ENCODE results near the gene POM121L2.

- TF ChIP-seq POLR2AphosphoS5 (IDR thresholded peaks at IDR 0.05; ENCODE audit: low read depth, low read length) (no peak), POLR2A (IDR thresholded peaks at IDR 0.05; ENCODE audit: borderline replicate concordance, extremely low read depth, insufficient read depth, insufficient read length) (no peak), ELF1 (IDR thresholded peaks at IDR 0.05; ENCODE audit: borderline replicate concordance, low read depth) (no peak), CEBPB (IDR thresholded peaks at IDR 0.05; ENCODE audit: low read depth) (no peak)
- TF ChIP-seq, protein P1, sequence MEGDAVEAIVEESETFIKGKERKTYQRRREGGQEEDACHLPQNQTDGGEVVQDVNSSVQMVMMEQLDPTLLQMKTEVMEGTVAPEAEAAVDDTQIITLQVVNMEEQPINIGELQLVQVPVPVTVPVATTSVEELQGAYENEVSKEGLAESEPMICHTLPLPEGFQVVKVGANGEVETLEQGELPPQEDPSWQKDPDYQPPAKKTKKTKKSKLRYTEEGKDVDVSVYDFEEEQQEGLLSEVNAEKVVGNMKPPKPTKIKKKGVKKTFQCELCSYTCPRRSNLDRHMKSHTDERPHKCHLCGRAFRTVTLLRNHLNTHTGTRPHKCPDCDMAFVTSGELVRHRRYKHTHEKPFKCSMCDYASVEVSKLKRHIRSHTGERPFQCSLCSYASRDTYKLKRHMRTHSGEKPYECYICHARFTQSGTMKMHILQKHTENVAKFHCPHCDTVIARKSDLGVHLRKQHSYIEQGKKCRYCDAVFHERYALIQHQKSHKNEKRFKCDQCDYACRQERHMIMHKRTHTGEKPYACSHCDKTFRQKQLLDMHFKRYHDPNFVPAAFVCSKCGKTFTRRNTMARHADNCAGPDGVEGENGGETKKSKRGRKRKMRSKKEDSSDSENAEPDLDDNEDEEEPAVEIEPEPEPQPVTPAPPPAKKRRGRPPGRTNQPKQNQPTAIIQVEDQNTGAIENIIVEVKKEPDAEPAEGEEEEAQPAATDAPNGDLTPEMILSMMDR (IDR thresholded peaks at IDR 0.05 in 2 of 3, conservative IDR thresholded peaks at IDR 0.05 in 1 of 3; ENCODE audit: borderline replicate concordance in 1 of 3, insufficient read depth in 1 of 3, low read depth in 2 of 3, low read length in 2 of 3), result no peak
- TF ChIP-seq, protein P2, sequence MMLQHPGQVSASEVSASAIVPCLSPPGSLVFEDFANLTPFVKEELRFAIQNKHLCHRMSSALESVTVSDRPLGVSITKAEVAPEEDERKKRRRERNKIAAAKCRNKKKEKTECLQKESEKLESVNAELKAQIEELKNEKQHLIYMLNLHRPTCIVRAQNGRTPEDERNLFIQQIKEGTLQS (IDR thresholded peaks at IDR 0.05), result no peak
Observed at GRCh38 chr6:27312950-27313271, 838 bp upstream of the POM121L2 start.
